AG09309 (cell line): Measurements from ENCODE around the gene TNFAIP8L3.

ENCODE experiments used
- DNase-seq: peaks from one replicate; pipeline ENCODE4 v3.0.0-alpha.2; 2010; ENCODE audit warnings: low read depth
- H3K4me3 ChIP-seq: 2 replicates; pipeline ENCODE4 v1.5.1; 2011; ENCODE audit warnings: mild to moderate bottlenecking, low read depth, low read length, moderate library complexity; ENCODE audit not compliant: control insufficient read depth
- CTCF ChIP-seq: IDR thresholded peaks from 2 replicates; pipeline ENCODE4 v1.5.1; 2011; ENCODE audit warnings: mild to moderate bottlenecking, low read depth, low read length, inconsistent platforms; ENCODE audit not compliant: insufficient read depth, control insufficient read depth; ENCODE audit errors: missing control alignments

The TNFAIP8L3 gene

GRCh38 chr15:51024735-51025453, 69.8 kb downstream of the TNFAIP8L3 start:
- TF ChIP-seq CTCF = no peak
- no peak overlapping the region for H3K4me3 ChIP-seq
- DNase-seq = no peak

GRCh38 chr15:51023499-51023898, 71.2 kb downstream of the TNFAIP8L3 start:
- no peak for TF ChIP-seq CTCF
- DNase-seq = no peak
- no peak overlapping the region for H3K4me3 ChIP-seq

GRCh38 chr15:51022206-51022605, 72.5 kb downstream of the TNFAIP8L3 start:
- no peak overlapping the region for H3K4me3 ChIP-seq
- no peak for TF ChIP-seq CTCF
- DNase-seq = no peak

- TF ChIP-seq CTCF = no peak
- no peak overlapping the region for H3K4me3 ChIP-seq
- DNase-seq = no peak
These were observed 78.1 kb downstream of the TNFAIP8L3 start for GRCh38 chr15:51016615-51017014.

GRCh38 chr15:51011212-51011611, 83.5 kb downstream of the TNFAIP8L3 start:
- no peak for TF ChIP-seq CTCF
- DNase-seq = no peak

GRCh38 chr15:51007131-51007666, 87.5 kb downstream of the TNFAIP8L3 start:
- TF ChIP-seq CTCF = no peak
- H3K4me3 ChIP-seq = no peak overlapping the region
- no peak for DNase-seq

More at GRCh38 chr15:51011212-51011611, 83.5 kb downstream of the TNFAIP8L3 start:
- no peak overlapping the region for H3K4me3 ChIP-seq
